Bronchial epithelial cell (primary cell): Measurements from ENCODE around the gene TAS2R19. TPM values are rescaled to one million over a fixed set of nuclear protein-coding genes. Genes with fewer than 3 reads are reported as not detected.
"Not testable (repeated sequence)": the region's sequence is repeated elsewhere in the genome, so short reads cannot be mapped to it uniquely, and the experiment has no call there.

Experiments
- DNase-seq: peaks from one replicate; pipeline ENCODE4 v3.0.0-alpha.2; 2010; ENCODE audit warnings: low read depth
- FAIRE-seq: peaks from 2 replicates; lab custom pipeline; 2011; peaks lifted over from hg19 to GRCh38; lab: Jason Lieb, UNC
- H3K27me3 ChIP-seq: 2 replicates; pipeline ENCODE4 v1.5.1; 2011; ENCODE audit warnings: low read length; ENCODE audit not compliant: control insufficient read depth, insufficient read depth
- H3K36me3 ChIP-seq: 2 replicates; pipeline ENCODE4 v1.5.1; 2011; ENCODE audit warnings: low read length; ENCODE audit not compliant: control insufficient read depth, insufficient read depth
- H3K4me3 ChIP-seq: 2 replicates; pipeline ENCODE4 v1.5.1; 2011; ENCODE audit warnings: mild to moderate bottlenecking, low read depth, low read length, control low read depth
- CTCF ChIP-seq: IDR thresholded peaks from 2 replicates; pipeline ENCODE4 v1.5.1; 2011; ENCODE audit warnings: mild to moderate bottlenecking, moderate library complexity, low read length, control low read depth, inconsistent platforms; ENCODE audit not compliant: insufficient read depth, severe bottlenecking
- total RNA-seq: library from RNA; depleted of rRNA; stranded (reverse); fragments of >200 nt; gene quantifications from 2 replicates; pipeline ENCODE4 v1.2.1, GENCODE V29; 2014

The TAS2R19 gene
- total RNA-seq, 1 donor from 2014 or later: 3.9 TPM

GRCh38 chr12:11059784-11060183 is 37.4 kb upstream of the TAS2R19 start:
- FAIRE-seq (no peak), DNase-seq (peak; percentile 27)
- Histone ChIP-seq H3K27me3 (no peaks in the 10 kb centered on the region), H3K4me3 (no peak overlapping the region), H3K36me3 (no peaks in the 10 kb centered on the region)
- no peak for TF ChIP-seq CTCF

GRCh38 chr12:11059041-11059440 is 36.6 kb upstream of the TAS2R19 start:
- FAIRE-seq (no peak), DNase-seq (no peak)
- H3K27me3 ChIP-seq: no peaks in the 10 kb centered on the region
- H3K4me3 ChIP-seq: no peak overlapping the region
- no peak for TF ChIP-seq CTCF
- H3K36me3 ChIP-seq: no peaks in the 10 kb centered on the region

- DNase-seq (no peak), FAIRE-seq (no peak)
- H3K36me3 ChIP-seq: no peaks in the 10 kb centered on the region
- H3K27me3 ChIP-seq: no peaks in the 10 kb centered on the region
- TF ChIP-seq CTCF: no peak
- H3K4me3 ChIP-seq: no peak overlapping the region
Measured at GRCh38 chr12:11055306-11055705, 32.9 kb upstream of the TAS2R19 start.

GRCh38 chr12:11049806-11050531 is 27.5 kb upstream of the TAS2R19 start:
- DNase-seq: peak; percentile 70
- not testable (repeated sequence) for H3K27me3 ChIP-seq, H3K36me3 ChIP-seq, H3K4me3 ChIP-seq, FAIRE-seq

GRCh38 chr12:11041366-11041765 is 18.9 kb upstream of the TAS2R19 start:
- DNase-seq, H3K27me3 ChIP-seq, H3K36me3 ChIP-seq, H3K4me3 ChIP-seq, FAIRE-seq: not testable (repeated sequence)

GRCh38 chr12:11040162-11040561 is 17.7 kb upstream of the TAS2R19 start:
- no peak for TF ChIP-seq CTCF
- no peaks in the 10 kb centered on the region for H3K36me3 ChIP-seq
- FAIRE-seq (no peak), DNase-seq (peak; percentile 30)
- H3K4me3 ChIP-seq: no peak overlapping the region
- H3K27me3 ChIP-seq: no peaks in the 10 kb centered on the region

GRCh38 chr12:11039171-11039570 is 16.8 kb upstream of the TAS2R19 start:
- FAIRE-seq: no peak
- DNase-seq: no peak
- H3K4me3 ChIP-seq: no peak overlapping the region
- H3K36me3 ChIP-seq: no peaks in the 10 kb centered on the region
- H3K27me3 ChIP-seq: no peaks in the 10 kb centered on the region
- no peak for TF ChIP-seq CTCF

- not testable (repeated sequence) for FAIRE-seq, H3K4me3 ChIP-seq, DNase-seq, H3K36me3 ChIP-seq, H3K27me3 ChIP-seq
Measured at GRCh38 chr12:11033959-11034358, 11.5 kb upstream of the TAS2R19 start.
